ENCODE data around the gene ARID1B.

The ARID1B gene

GRCh38 chr6:157133856-157134255, 356.7 kb downstream of the ARID1B start:
- DNase-seq (ENCODE audit: low spot score) = no peak

DNA sequence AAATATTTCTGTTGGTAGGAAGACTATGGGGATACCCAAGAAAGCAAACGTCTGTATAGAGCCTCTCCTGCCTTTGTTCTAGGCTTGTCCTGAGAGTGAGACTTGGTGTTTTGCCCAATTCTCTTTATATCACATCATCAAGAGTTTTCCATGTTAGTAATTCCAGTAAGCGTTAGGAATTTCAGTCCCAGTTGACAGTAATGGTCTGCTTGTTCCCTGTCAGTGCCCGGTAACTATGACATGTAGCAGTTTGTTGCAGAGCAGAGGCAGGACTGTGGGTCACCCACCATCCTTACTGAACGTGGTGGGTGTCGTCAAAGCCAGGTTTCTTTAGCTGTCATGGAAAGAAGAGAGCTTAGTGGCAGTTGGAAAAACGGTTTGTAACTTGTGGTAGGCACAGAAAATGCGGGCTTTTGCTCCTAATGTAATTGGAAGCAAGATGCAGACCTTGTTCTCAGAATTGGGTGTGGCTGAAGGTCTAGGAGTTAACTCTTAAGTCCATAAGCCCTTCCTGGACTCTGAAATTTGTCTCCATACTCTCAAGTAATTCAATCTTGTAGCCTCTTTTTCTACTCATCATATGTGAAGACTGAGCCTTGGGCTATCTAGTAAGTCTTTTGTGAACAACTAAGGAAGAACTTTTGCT, 357.3 kb downstream of the ARID1B start:
- DNase-seq (ENCODE audit: low spot score) = no peak

- DNase-seq (ENCODE audit: low spot score) = no peak
Observed at GRCh38 chr6:157135691-157136090, 358.5 kb downstream of the ARID1B start.

GRCh38 chr6:157137501-157137900, 360.3 kb downstream of the ARID1B start:
- no peak for DNase-seq (ENCODE audit: low spot score)

GRCh38 chr6:157139054-157139708, 362.0 kb downstream of the ARID1B start:
- DNase-seq (ENCODE audit: low spot score) = peak; percentile 72

GRCh38 chr6:157143171-157143889, 366.2 kb downstream of the ARID1B start:
- DNase-seq (ENCODE audit: low spot score) = no peak

DNA sequence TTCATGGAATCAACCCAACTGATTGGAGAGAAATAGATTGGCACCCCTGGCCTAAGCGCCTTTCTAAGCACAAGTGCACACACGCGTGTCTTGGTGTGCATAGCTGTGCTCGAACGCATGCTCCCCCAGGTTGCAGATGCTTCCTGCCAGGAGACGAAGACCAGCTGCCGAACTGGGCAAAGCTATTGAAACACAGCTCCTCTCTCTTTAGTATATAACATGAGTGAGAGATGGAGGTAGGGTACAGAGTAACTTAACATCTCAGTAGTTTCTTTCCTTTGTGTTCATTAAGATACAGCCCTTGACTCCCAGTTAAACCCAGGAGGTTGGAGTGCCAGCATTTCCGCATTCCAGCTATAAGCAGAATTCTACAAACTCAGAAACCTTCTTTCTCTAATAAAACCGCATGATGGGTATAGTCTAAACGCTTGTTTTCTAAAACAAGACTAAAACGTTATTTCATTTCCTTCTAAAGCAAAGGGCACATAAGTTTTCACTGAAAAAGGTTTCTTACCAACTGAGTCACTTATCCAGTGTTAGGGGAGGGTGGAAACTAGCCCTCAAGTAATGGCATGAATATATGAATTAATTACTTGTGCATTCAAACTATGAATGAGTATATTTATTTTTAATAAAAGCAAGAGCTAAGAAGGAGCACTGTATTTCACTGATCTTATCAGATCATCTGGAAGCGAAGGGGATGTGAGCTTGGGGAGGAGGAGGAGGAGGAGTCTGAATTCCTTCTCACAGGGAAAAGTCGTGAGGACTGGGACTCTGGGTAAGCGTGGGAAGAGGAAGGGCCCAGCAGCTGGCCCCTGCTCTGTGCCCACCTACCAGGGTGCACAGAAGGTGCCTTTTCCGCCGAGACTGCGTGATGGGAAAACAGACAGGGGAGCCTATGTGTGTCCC, 367.0 kb downstream of the ARID1B start:
- DNase-seq (ENCODE audit: low spot score) = no peak

DNA sequence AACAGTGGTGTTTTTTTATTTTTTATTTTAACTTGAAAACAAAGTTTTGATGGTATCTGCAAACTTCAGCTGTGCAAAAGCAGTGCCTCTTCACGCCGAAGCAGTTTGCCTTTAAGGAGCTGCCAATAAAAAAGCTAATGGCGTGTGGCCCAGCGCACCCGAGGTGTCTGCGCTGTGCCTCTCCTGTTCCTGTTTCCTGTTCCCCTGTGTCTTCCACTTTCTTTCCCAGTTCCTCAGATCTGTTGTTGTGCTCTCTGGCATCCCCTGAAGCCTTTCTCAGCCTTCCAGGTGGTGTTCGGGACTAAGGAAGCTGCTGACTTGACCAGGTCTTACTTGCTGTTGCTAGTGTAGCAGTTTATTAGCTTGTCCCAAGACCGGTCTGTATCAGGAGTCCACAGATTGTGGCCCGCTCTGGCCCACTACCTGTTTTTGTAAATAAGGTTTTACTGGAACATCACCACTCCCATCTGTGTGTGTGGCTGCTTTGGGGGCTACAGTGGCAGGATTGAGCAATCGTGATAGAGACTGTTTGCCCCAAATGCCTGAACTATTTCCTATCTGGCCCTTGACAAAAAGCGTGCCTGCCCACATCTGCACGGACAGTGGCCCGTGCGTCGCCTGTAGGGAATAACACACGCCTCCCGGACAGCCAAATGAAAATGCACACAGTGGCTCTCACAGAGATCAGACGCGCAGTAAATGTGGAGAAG, 367.8 kb downstream of the ARID1B start:
- no peak for DNase-seq (ENCODE audit: low spot score)

GRCh38 chr6:157145656-157146285, 368.6 kb downstream of the ARID1B start:
- no peak for DNase-seq (ENCODE audit: low spot score)

DNA sequence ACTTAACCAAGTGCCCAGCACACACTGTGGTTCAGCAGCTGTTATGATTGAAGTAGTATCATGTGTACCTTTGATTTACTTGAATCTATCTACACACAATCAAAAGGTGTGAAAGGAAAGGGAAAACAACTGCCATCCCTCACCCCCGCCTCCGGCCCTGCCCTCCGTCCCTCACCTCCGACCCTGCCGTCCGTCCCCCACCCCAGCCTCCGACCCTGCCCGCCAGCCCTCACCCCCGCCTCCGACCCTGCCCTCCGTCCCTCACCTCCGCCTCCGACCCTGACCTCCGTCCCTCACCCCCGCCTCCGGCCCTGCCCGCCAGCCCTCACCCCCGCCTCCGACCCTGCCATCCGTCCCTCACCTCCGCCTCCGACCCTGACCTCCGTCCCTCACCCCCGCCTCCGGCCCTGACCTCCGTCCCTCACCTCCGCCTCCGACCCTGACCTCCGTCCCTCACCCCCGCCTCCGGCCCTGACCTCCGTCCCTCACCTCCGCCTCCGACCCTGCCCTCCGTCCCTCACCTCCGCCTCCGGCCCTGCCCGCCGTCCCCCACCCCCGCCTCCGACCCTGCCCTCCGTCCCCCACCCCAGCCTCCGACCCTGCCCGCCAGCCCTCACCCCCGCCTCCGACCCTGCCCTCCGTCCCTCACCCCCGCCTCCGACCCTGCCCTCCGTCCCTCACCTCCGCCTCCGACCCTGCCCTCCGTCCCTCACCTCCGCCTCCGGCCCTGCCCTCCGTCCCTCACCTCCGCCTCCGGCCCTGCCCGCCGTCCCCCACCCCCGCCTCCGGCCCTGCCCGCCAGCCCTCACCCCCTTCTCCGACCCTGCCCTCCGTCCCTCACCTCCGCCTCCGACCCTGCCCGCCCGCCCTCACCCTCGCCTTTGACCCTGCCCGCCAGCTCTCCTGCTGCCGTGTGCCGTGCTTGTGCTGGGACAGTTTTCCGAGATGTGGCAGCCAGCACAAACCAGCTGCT, 370.2 kb downstream of the ARID1B start:
- peak; percentile 60 for DNase-seq (ENCODE audit: low spot score)

GRCh38 chr6:157148391-157149323, 371.5 kb downstream of the ARID1B start:
- DNase-seq (ENCODE audit: low spot score) = peak; percentile 58

GRCh38 chr6:157150076-157150475, 372.9 kb downstream of the ARID1B start:
- DNase-seq (ENCODE audit: low spot score) = no peak

DNA sequence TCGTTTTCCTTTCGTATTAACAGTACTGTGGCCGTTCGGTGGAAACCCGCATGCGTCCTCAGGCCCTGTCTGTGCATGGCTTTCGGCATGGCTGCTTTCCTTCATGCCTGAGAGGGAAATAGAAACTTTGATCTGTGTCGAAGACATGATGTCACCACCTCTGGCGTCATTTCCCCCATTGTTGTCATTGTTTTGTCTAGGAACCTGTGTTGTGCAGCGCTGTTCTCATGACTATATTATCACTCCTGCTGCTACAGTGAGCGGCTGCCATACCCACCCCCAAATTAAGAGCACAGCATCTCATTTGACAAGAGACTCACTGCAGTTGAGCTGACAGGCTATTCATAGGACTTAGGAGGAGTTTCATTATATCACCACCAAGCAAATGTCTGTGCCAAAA, 373.9 kb downstream of the ARID1B start:
- DNase-seq (ENCODE audit: low spot score) = no peak

DNA sequence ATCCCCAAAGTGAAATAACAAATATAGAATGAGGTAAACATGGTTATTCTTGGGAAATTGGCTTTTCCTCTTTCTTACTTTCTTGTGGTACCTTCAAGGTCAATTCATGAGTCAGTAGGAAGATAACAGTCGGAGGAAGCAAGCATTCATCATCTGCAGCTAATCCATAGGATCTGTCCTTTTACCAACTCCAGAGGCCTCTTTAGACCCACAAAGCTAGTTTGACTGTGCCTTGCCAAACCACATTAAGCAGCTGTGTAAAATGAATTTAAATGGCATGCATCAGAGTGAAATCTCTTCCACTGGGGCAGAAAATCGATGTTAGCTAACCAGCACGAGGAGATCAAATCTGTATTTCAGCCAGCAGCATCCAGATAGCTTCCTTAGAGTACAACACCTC, 374.8 kb downstream of the ARID1B start:
- DNase-seq (ENCODE audit: low spot score) = no peak

DNA sequence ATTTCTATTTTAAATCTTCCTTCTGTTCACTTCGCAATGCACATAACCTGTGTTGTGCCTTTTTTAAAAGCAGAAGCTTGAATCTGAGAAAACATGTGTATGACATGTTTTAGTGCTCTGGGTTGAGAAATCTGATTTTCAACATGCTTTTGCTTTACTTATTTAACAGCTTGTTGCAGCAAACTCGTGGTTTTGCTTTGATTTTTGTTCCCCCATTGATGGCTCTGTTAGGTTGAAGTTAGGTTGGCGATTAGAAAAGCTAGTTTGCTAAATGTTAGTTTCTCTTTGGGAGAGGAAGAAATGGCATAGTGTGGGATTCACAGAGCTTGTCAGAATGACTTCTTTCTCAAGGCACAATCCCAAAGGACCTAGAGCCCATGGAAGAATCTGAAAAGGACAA, 375.4 kb downstream of the ARID1B start:
- DNase-seq (ENCODE audit: low spot score) = no peak

- no peak for DNase-seq (ENCODE audit: low spot score)
Observed at GRCh38 chr6:157155804-157156203, 378.6 kb downstream of the ARID1B start.

DNA sequence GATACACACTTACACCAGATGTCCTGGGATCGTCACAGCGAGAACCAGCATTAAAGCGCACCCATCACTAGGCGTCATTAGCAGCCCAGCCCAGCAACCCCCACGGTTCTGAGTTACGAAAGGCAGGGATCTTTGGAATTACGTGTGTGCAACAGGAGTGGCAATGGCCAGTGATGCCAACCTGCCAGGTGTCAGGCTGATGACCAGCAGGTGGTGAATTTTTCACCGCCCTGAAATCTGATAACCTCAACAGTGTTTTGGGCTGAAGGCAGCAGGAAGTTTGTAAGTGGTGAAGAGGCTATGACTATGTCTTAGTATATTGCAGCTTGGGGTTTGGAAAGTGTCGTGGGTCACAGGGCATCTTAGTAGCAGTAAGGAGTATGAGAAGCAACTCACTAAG, 380.1 kb downstream of the ARID1B start:
- no peak for DNase-seq (ENCODE audit: low spot score)

DNA sequence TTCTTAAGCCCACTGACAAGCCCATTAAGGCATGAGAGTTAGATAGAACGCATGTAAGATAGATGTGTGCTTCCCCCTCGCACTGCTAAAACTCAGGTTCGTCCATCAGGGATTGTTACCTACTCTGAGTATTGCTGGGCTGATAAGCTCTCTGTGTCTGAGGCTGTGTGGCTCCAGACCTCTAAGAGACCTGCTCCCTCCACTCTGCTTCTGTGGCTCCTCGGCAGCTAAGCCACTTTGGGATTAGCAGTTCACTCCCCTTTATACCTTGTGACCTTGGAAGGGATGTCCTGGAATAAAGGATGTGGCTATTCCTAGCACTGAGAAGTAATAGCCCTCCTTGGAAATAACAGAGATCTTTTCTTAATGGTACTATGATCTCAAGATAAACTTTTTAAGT, 381.3 kb downstream of the ARID1B start:
- no peak for DNase-seq (ENCODE audit: low spot score)

DNA sequence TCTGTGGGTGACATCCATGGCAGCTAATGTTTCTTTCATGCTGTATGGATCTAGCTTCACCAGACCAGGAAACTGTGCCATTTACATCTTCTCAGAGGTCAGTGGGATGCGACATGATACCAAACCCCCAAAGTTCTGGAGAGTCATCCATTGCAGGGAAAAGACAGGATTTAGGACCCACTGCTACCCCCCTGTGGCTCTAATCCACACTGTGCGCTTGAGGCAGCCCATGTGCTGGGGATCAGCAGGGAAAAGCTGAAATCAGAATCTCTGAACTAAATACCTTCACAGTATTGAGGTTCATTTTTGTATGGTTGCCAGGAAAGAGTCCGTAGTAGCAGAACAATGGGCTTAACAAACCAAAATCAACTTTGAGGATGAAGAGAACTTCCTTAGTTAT, 381.7 kb downstream of the ARID1B start:
- DNase-seq (ENCODE audit: low spot score) = no peak
